HG02870 (cell line): ENCODE results near the gene RASGEF1C.
"Not testable (repeated sequence)": the region's sequence is repeated elsewhere in the genome, so short reads cannot be mapped to it uniquely, and the experiment has no call there.

ENCODE experiments used
- ATAC-seq: cut with Tn5 transposase; IDR thresholded peaks from one replicate; pipeline ENCODE4 v1.9.1; 2021; ENCODE audit warnings: mild to moderate bottlenecking, moderate library complexity; ENCODE audit not compliant: unreplicated experiment

Gene RASGEF1C

GRCh38 chr5:180137401-180138213 lies 71.4 kb downstream of the RASGEF1C start:
- ATAC-seq: no peak

- no peak for ATAC-seq
Measured at GRCh38 chr5:180136630-180137381, 72.2 kb downstream of the RASGEF1C start.

- no peak for ATAC-seq
Measured at GRCh38 chr5:180135967-180136629, 72.9 kb downstream of the RASGEF1C start.

- no peak for ATAC-seq
Measured at GRCh38 chr5:180135128-180135955, 73.7 kb downstream of the RASGEF1C start.

- no peak for ATAC-seq
Measured at GRCh38 chr5:180133971-180134508, 75.0 kb downstream of the RASGEF1C start.

- no peak for ATAC-seq
Measured at GRCh38 chr5:180133551-180133950, 75.5 kb downstream of the RASGEF1C start.

GRCh38 chr5:180133060-180133459 lies 76.0 kb downstream of the RASGEF1C start:
- no peak for ATAC-seq

- no peak for ATAC-seq
Measured at GRCh38 chr5:180130876-180131740, 77.9 kb downstream of the RASGEF1C start.

- ATAC-seq: no peak
Measured at GRCh38 chr5:180130291-180130869, 78.6 kb downstream of the RASGEF1C start.

- ATAC-seq: no peak
Measured at GRCh38 chr5:180129291-180130190, 79.5 kb downstream of the RASGEF1C start.

GRCh38 chr5:180128671-180129261 lies 80.2 kb downstream of the RASGEF1C start:
- ATAC-seq: no peak

- ATAC-seq: no peak
Measured at GRCh38 chr5:180127682-180128670, 81.0 kb downstream of the RASGEF1C start.

- no peak for ATAC-seq
Measured at GRCh38 chr5:180126716-180127681, 82.0 kb downstream of the RASGEF1C start.

- ATAC-seq: not testable (repeated sequence)
Measured at GRCh38 chr5:180126156-180126555, 82.9 kb downstream of the RASGEF1C start.

GRCh38 chr5:180124662-180125061 lies 84.3 kb downstream of the RASGEF1C start:
- not testable (repeated sequence) for ATAC-seq
